Activated T-helper 1 cell treated with anti-CD3 and anti-CD28 coated beads, Interleukin-12 subunit alpha, Interleukin-12 subunit beta, Interleukin-2, Interleukin-4 antibody, amounts not matched to agents 30 ng/mL and 10 ng/mL and 1 ng/mL, durations not matched to agents 14 hours and 24 hours and 36 hours (primary cell): ENCODE measurements around the gene DHRS1. TPM values are rescaled to one million over a fixed set of nuclear protein-coding genes. Genes with fewer than 3 reads are reported as not detected.

Experiments used
- DNase-seq: peaks from one replicate; pipeline ENCODE4 v3.0.0; 2021; ENCODE audit warnings: low spot score
- H3K27ac Mint-ChIP-seq: one replicate; pipeline ENCODE4 v1.8.0; 2021; ENCODE audit warnings: mild to moderate bottlenecking, mixed read lengths
- H3K27me3 Mint-ChIP-seq: one replicate; pipeline ENCODE4 v1.8.0; 2022; ENCODE audit warnings: mild to moderate bottlenecking, moderate library complexity, mixed read lengths; ENCODE audit not compliant: insufficient read depth
- H3K36me3 Mint-ChIP-seq: one replicate; pipeline ENCODE4 v1.8.0; 2021; ENCODE audit warnings: low read depth, mixed read lengths
- H3K4me1 Mint-ChIP-seq: one replicate; pipeline ENCODE4 v1.8.0; 2021; ENCODE audit warnings: low read depth, mixed read lengths
- H3K4me3 Mint-ChIP-seq: one replicate; pipeline ENCODE4 v1.8.0; 2021; ENCODE audit warnings: mild to moderate bottlenecking, moderate library complexity, mixed read lengths
- H3K9me3 Mint-ChIP-seq: one replicate; pipeline ENCODE4 v1.8.0; 2021; ENCODE audit warnings: mixed read lengths
- intact Hi-C: fragments of 100-400 bp; cut with micrococcal nuclease; formaldehyde crosslinking; loops from one replicate; pipeline ENCODE4 v1.15.1; 2024
- total RNA-seq: library from RNA; stranded (reverse); gene quantifications from 2 replicates; pipeline ENCODE4 v1.2.3, GENCODE V29; 2022

Gene DHRS1
- total RNA-seq, 1 donor from 2014 or later, result 7.5 TPM

GRCh38 chr14:24310646-24311604 is 11.3 kb upstream of the DHRS1 start, which contains the start of gene LTB4R:
Gene LTB4R, plus strand, starts transcription at chr14:24311502. Its CDS starts 4,150 bp downstream, at chr14:24315652.
- peaks cover 1% of the 10 kb centered on the region for H3K27me3 Mint-ChIP-seq
- peak within 1 kb of the TSS; percentile 85 for H3K4me3 Mint-ChIP-seq
- H3K27ac Mint-ChIP-seq, result peak within 1 kb of the TSS; percentile 84
- peaks cover 47% of the 10 kb centered on the region for H3K36me3 Mint-ChIP-seq
- peaks cover 81% of the 10 kb centered on the region for H3K4me1 Mint-ChIP-seq
- H3K9me3 Mint-ChIP-seq, result no peaks in the 10 kb centered on the region
- intact Hi-C loops, result loop anchor here (1.0 kb wide), 1 partner anchor 120 kb away; no protein-coding TSS in a partner anchor
- peak; percentile 59 for DNase-seq

- Mint-ChIP-seq H3K27ac (peak overlapping the region; percentile 84), H3K4me1 (peaks cover 75% of the 10 kb centered on the region), H3K9me3 (no peaks in the 10 kb centered on the region), H3K27me3 (peaks cover 1% of the 10 kb centered on the region), H3K36me3 (peaks cover 50% of the 10 kb centered on the region), H3K4me3 (peak overlapping the region; percentile 78)
- intact Hi-C loops, result loop anchor here (1.0 kb wide), 1 partner anchor 121 kb away; no protein-coding TSS in a partner anchor
- DNase-seq, result no peak
Measured at GRCh38 chr14:24310265-24310645, 10.7 kb upstream of the DHRS1 start.

DNA sequence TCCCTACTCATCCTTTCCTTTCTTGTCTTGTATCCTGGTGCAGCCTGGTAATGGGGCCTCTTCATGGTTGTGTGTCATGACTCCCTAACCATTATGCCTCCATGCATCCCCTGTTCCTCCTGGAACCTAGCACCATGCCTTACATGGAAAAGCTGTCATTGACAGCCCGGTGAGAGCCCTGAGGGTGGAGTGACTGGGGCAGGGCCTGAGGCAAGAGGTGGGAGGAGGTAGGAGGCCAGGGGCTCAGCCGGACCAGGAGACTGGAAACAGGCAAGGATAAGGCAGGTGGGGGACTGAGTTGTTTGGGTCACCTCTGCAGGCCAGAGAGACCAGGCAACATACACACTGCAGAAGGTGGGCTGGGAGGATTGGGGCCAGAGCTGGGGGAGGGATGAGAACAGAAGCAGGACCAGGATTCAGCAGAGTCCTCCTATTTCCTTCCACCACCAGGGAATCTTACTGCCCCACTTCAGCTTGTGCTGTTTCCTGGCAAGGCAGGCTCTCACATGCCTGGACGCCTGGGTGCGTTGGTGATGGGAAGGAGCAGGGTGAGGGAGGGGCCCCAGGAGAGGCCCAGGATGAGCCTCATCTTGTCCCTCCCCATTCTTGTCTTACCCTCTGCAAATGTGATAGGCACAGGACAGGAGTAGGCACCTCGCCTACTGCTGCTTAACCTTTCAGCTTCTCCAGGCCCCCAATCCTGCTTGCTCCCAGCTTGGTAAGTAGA is 10.1 kb upstream of the DHRS1 start, which contains the start of gene LTB4R2:
TSS of gene LTB4R2 (plus strand) at position 603 of the 727 bp plus-strand sequence. CDS start 525 bp downstream, outside the sequence.
- intact Hi-C loops, result loop anchor here (1.0 kb wide), 1 partner anchor 122 kb away; no protein-coding TSS in a partner anchor
- Mint-ChIP-seq H3K36me3 (peaks cover 56% of the 10 kb centered on the region), H3K4me3 (peak within 1 kb of the TSS; percentile 85), H3K27ac (peak within 1 kb of the TSS; percentile 84), H3K4me1 (peaks cover 69% of the 10 kb centered on the region), H3K27me3 (peaks cover 1% of the 10 kb centered on the region), H3K9me3 (no peaks in the 10 kb centered on the region)
- no peak for DNase-seq

DNA sequence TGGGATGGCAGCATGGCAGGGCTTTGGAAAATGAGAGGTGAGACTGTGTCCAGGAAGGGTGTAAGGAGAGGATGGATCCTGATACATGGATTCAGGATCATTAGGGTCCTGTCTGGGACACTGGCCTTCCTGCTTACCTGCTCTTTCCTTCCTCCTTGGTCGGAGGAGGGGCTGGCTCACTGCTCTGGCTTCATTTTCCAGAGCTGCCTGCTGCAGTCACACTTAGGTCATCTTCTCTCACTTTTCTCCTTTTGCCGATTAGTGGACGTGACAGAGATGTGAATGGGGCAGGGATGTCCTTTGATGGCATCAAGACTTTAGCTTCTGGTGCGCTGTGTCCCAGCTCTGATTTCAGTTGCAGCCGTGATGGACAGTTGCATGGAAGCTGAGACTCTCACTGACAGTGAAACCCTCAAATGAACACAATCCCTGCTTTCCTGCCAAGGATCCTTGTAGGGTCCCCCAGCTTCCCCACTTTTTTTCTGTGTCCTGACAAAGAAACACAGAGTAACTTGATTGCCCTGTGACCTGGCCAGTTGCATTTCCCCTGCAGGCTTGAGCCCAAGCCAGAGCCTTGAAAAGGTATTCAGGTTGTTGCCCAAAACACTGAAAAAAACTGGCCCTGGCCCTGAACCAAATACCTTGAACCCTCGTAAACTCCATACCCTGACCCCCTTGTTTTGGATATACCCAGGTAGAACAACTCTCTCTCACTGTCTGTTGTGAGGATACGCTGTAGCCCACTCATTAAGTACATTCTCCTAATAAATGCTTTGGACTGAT is 9.0 kb upstream of the DHRS1 start:
- Mint-ChIP-seq H3K4me3 (peak overlapping the region; percentile 25), H3K27ac (no peak overlapping the region), H3K27me3 (peaks cover 1% of the 10 kb centered on the region), H3K36me3 (peaks cover 61% of the 10 kb centered on the region), H3K4me1 (peaks cover 58% of the 10 kb centered on the region), H3K9me3 (no peaks in the 10 kb centered on the region)
- DNase-seq, result no peak
- intact Hi-C loops, result loop anchor here (1.0 kb wide), 3 partner anchors 9 to 92 kb away; partner anchors contain the start of genes DHRS1, MDP1 and NOP9

DNA sequence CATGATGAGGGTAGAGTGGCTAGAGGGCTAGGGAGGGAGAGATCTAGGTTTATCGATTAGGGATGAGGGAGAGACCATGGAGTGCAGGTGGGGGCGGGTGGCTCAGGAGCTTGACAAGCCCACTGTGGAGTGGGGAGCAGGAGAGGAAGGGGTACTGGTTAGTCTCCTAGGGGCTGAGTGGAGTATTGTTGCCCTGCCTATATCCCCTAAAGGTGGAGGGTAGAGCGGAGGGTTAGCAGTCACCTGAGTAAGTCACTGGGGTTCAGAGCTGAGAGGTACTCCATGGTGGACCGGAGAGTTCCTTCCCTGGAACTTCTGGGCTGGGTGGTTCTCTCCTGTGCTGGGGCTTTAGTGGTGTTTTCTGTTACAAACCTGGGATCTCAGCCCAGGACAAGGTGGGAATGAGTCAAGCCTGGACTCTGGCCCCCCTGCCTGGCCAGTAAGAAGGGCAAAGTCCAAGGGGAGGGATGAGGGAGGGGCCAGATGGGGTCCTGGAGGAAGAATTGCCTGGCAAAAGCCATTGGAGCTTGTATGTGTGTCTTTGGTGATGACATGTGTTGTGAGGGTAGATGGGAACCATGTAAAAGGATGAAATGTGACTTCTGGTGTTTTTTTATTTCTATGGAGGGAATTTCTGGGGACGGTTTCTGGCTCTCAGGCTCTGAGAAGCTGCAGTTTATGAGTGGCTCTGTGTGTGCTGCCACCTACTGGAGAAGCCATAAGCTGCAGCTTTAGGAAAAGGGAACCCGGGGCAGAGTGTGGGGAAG is 8.2 kb upstream of the DHRS1 start, which contains the start of gene CIDEB:
TSS of gene CIDEB (minus strand) at position 403 of the 767 bp plus-strand sequence. CDS start at position 284, 119 bp downstream.
- Mint-ChIP-seq H3K9me3 (no peaks in the 10 kb centered on the region), H3K36me3 (peaks cover 62% of the 10 kb centered on the region), H3K4me3 (peak within 1 kb of the TSS; percentile 25), H3K27ac (peak within 1 kb of the TSS; percentile 64), H3K4me1 (peaks cover 50% of the 10 kb centered on the region), H3K27me3 (peaks cover 1% of the 10 kb centered on the region)
- peak; percentile 45 for DNase-seq
- intact Hi-C loops, result loop anchor here (1.0 kb wide), 3 partner anchors 8 to 91 kb away; partner anchors contain the start of genes DHRS1, MDP1 and NOP9

- H3K27ac Mint-ChIP-seq, result peak overlapping the region; percentile 64
- peaks cover 65% of the 10 kb centered on the region for H3K36me3 Mint-ChIP-seq
- no peak overlapping the region for H3K4me3 Mint-ChIP-seq
Measured at GRCh38 chr14:24307156-24307574, 7.6 kb upstream of the DHRS1 start.

DNA sequence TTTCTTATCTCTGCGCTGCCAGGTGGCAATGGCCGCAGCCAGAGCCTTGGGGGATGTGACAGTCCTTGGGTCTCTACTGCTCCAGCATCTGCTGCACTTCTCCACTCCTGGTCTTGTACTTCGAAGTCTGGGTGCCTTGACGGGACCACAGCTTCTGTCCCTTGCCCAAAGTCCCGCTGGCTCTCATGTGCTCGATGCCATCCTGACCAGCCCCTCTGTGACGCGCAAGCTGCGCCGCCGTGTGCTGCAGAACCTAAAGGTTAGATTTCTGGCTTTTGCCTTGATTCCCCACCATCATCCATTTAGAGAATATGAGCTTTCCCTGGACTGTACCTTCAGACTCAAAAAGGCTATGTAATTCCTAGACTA is 4.4 kb upstream of the DHRS1 start:
- peaks cover 64% of the 10 kb centered on the region for H3K36me3 Mint-ChIP-seq
- no peaks in the 10 kb centered on the region for H3K27me3 Mint-ChIP-seq
- no peak overlapping the region for H3K4me3 Mint-ChIP-seq

More at GRCh38 chr14:24307156-24307574, 7.6 kb upstream of the DHRS1 start:
- DNase-seq, result no peak
- Mint-ChIP-seq H3K27me3 (peaks cover 1% of the 10 kb centered on the region), H3K9me3 (no peaks in the 10 kb centered on the region), H3K4me1 (peaks cover 44% of the 10 kb centered on the region)
- intact Hi-C loops, result no loop called here

GRCh38 chr14:24300326-24300980 is 873 bp upstream of the DHRS1 start:
- Mint-ChIP-seq H3K4me3 (peak overlapping the region; percentile 94), H3K4me1 (peaks cover 44% of the 10 kb centered on the region)

More for the DNA sequence above, 4.4 kb upstream of the DHRS1 start:
- Mint-ChIP-seq H3K9me3 (no peaks in the 10 kb centered on the region), H3K27ac (no peak overlapping the region), H3K4me1 (peaks cover 38% of the 10 kb centered on the region)
- intact Hi-C loops, result no loop called here
- DNase-seq, result no peak

DNA sequence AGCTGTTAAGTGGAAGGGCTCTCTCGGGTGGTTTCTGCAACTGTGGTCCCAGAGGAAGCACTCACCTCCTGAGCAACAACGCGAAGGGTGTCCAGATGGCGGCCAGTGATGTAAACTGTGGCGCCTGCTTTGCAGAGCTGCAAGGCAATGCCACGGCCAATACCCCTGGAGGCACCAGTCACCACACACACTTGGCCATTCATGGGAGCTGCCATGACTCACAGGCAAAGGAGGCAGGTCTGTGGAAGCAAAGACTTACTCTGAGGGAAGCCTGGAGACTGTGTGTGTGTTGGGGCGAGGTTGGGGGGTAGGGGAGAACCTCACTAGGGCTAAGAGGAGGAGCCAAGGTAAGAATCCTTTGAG is 707 bp downstream of the DHRS1 start:
- Mint-ChIP-seq H3K4me1 (peaks cover 44% of the 10 kb centered on the region), H3K36me3 (peaks cover 39% of the 10 kb centered on the region), H3K27me3 (no peaks in the 10 kb centered on the region), H3K9me3 (no peaks in the 10 kb centered on the region), H3K4me3 (peak overlapping the region; percentile 94), H3K27ac (peak overlapping the region; percentile 96)
- no peak for DNase-seq
- intact Hi-C loops, result loop anchor here (1.0 to 2.0 kb wide), 6 partner anchors 9 to 184 kb away; partner anchors contain the start of genes EMC9, IRF9 and RABGGTA

More at GRCh38 chr14:24300326-24300980, 873 bp upstream of the DHRS1 start:
- Mint-ChIP-seq H3K27me3 (no peaks in the 10 kb centered on the region), H3K9me3 (no peaks in the 10 kb centered on the region), H3K36me3 (peaks cover 48% of the 10 kb centered on the region), H3K27ac (peak overlapping the region; percentile 96)
- intact Hi-C loops, result no loop called here
- no peak for DNase-seq

- peaks cover 37% of the 10 kb centered on the region for H3K36me3 Mint-ChIP-seq
- no peak for DNase-seq
- H3K4me1 Mint-ChIP-seq, result peaks cover 44% of the 10 kb centered on the region
- intact Hi-C loops, result loop anchor here (1.0 kb wide), 4 partner anchors 8 to 81 kb away; partner anchors contain the start of genes GMPR2, MDP1 and NEDD8
- H3K9me3 Mint-ChIP-seq, result no peaks in the 10 kb centered on the region
- peak overlapping the region; percentile 4 for H3K4me3 Mint-ChIP-seq
- peak overlapping the region; percentile 83 for H3K27ac Mint-ChIP-seq
- H3K27me3 Mint-ChIP-seq, result peaks cover 3% of the 10 kb centered on the region
Measured at GRCh38 chr14:24297190-24297964, 2.2 kb downstream of the DHRS1 start.
